GM12892 (cell line): ENCODE measurements around the gene SPDYC.
"Not testable (repeated sequence)": the region's sequence is repeated elsewhere in the genome, so short reads cannot be mapped to it uniquely, and the experiment has no call there.

Experiments
- DNase-seq: peaks from one replicate; pipeline ENCODE4 v3.0.0; 2011; ENCODE audit not compliant: insufficient read length
- FAIRE-seq: peaks from 2 replicates; lab custom pipeline; 2011; peaks lifted over from hg19 to GRCh38; lab: Jason Lieb, UNC
- POLR2A ChIP-seq: IDR thresholded peaks from 2 replicates; pipeline ENCODE4 v1.6.1; 2011; ENCODE audit warnings: low read depth, low read length, control low read depth
- POLR2AphosphoS5 ChIP-seq: IDR thresholded peaks from 2 replicates; pipeline ENCODE4 v1.6.1; 2011; ENCODE audit warnings: low read depth, low read length, control low read depth
- TAF1 ChIP-seq: IDR thresholded peaks from 2 replicates; pipeline ENCODE4 v1.6.1; 2011; ENCODE audit warnings: low read depth, mild to moderate bottlenecking, control low read depth, low read length, borderline replicate concordance

SPDYC gene

DNA sequence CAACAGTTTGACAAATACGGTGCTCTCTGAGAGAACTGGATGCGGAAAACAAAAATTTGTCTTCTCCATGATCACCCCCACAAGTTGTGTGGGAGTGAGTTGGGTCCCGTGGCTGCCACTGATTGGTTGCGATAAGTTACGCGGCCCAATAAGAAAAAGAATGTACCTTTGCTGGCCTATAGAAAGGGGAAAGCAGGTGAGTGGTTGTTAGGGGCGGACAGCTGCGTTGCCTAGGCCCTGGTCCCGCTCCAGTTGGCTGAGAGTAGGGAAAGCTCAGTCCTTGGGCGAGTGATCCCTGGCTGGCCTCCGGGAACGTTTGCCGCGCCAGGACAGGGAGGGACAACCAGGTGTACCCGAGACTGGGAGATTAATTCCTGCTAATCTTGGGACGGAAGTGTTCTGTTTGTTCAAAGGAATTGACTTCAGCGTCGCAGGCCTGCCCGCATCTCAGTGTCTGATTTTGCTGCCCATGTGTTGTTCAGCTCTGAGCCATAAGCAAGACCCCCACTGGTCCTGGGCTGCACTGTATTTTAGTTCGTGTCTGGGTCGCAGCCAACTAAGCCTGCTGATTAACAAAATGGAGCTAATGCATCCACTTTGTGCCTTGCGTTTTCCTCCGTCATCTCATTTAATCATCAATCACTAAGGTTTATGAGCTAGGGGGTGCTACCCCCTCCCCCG is 34.9 kb upstream of the SPDYC start:
- peak; percentile 91 for DNase-seq
- no peak for TF ChIP-seq TAF1
- TF ChIP-seq POLR2AphosphoS5 = peak; percentile 55; the same call in 1 of the 2 replicates
- TF ChIP-seq POLR2A = no peak; the same call in 1 of the 2 replicates
- FAIRE-seq = no peak

GRCh38 chr11:65135633-65136145 is 34.3 kb upstream of the SPDYC start:
- DNase-seq = no peak
- no peak for TF ChIP-seq TAF1
- no peak for TF ChIP-seq POLR2AphosphoS5
- no peak for TF ChIP-seq POLR2A
- FAIRE-seq = no peak

GRCh38 chr11:65136515-65137096 is 33.4 kb upstream of the SPDYC start:
- DNase-seq (no peak), FAIRE-seq (no peak)
- TF ChIP-seq POLR2AphosphoS5 (no peak), TAF1 (no peak), POLR2A (no peak)

DNA sequence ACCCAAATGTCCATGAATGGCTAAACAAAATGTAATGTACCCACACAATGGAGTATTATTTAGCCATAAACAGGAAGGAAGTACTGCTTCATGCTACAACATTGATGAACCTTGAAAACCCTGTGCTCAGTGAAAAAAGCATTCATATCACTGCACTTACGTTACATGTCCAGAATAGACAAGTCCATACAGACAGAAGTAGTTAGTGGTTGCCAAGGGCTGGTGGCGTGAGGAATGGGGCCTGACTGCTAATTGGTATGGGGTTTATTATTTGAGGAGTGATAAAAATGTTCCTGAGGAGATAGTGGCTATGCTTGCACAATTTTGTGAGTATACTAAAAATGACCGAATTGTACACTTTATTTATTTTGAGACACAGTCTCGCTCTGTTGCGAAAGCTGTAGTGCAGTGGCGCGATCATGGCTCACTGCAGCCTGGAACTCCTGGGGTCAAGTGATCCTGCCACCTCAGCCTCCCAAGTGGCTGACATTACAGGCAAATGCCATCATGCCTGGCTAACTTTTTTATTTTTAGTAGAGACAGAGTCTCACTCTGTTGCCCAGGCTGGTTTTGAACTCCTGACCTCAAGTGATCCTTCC is 28.0 kb upstream of the SPDYC start:
- FAIRE-seq = peak; percentile 33
- no peak for TF ChIP-seq TAF1
- no peak for TF ChIP-seq POLR2A
- no peak for TF ChIP-seq POLR2AphosphoS5
- no peak for DNase-seq

DNA sequence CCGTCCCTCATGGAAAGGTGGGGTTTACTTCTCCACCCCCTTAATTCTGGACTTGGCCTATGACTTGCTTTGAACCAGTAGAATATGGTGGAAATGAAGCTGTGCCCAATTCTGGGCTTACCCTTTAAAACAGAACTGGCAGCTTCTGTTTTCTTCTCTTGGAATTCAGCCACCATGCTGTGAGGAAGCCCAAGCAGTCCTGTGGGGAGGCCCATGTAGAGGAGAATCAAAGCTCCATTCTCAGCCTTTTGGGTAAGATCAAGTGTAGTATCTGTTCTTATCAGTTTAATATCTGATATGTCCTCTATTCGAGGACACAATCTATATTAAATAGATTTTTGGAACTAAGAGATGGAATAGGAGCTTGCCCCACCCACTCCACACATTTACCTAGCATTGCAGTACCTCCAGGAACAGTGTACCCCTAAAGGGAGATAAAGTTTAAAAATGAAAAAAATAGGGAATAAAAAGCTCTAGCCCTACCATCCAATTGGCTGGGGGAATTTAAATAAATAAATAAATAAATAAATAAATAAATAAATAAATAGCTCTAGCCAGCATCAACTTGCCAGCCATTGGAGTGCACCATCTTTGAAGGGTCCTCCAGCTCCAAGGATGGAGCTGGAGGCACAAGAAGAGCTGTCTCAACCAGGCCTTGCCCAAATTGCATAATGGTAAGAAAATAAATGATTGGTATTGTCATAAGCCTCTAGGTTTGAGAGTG is 22.5 kb upstream of the SPDYC start:
- TF ChIP-seq TAF1 (no peak), POLR2A (no peak), POLR2AphosphoS5 (no peak)
- DNase-seq (no peak), FAIRE-seq (no peak)

- no peak for DNase-seq
- FAIRE-seq = no peak
- TF ChIP-seq POLR2AphosphoS5 (no peak), TAF1 (no peak), POLR2A (no peak)
Observed at GRCh38 chr11:65148657-65149056, 21.4 kb upstream of the SPDYC start.

DNA sequence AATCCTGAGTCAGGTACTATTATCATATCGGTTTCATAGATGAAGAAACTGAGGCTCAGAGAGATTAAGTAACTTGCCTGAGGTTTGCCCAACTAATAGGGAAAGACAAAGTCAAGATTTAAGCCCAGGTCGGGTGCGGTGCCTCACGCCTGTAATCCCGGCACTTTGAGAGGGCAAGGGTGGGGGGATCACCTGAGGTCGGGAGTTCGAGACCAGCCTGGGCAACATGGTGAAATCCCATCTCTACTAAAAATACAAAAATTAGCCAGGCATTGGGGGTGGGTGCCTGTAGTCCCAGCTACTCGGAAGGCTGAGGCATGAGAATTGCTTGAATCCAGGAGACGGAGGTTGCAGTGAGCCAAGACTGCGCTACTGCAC is 19.9 kb upstream of the SPDYC start:
- DNase-seq, FAIRE-seq: not testable (repeated sequence)

GRCh38 chr11:65150509-65151299 is 19.3 kb upstream of the SPDYC start:
- FAIRE-seq (peak; percentile 56), DNase-seq (no peak)
- TF ChIP-seq POLR2A = no peak

GRCh38 chr11:65151331-65151899 is 18.6 kb upstream of the SPDYC start:
- no peak for DNase-seq
- FAIRE-seq = no peak
- TF ChIP-seq POLR2A (no peak), TAF1 (no peak), POLR2AphosphoS5 (no peak)

GRCh38 chr11:65152122-65152521 is 17.9 kb upstream of the SPDYC start:
- DNase-seq = no peak
- no peak for FAIRE-seq
- TF ChIP-seq TAF1 (no peak), POLR2AphosphoS5 (no peak), POLR2A (no peak)

GRCh38 chr11:65156256-65156655 is 13.8 kb upstream of the SPDYC start:
- no peak for TF ChIP-seq TAF1
- TF ChIP-seq POLR2AphosphoS5 = no peak
- no peak for TF ChIP-seq POLR2A
- no peak for DNase-seq
- FAIRE-seq = no peak

GRCh38 chr11:65156926-65157325 is 13.1 kb upstream of the SPDYC start:
- no peak for FAIRE-seq
- no peak for TF ChIP-seq POLR2A
- DNase-seq = no peak
